ENCODE measurements around the gene FAM20C. TPM values are rescaled to one million over a fixed set of nuclear protein-coding genes. Genes with fewer than 3 reads are reported as not detected.

The FAM20C gene
- polyA plus RNA-seq, 1 experiment: 32.5 TPM

- no peak for TF ChIP-seq CTCF (IDR thresholded peaks at IDR 0.05; ENCODE audit: insufficient read depth, low read depth, low read length)
- H3K27me3 ChIP-seq (ENCODE audit: control insufficient read depth, insufficient read depth, low read length): no peaks in the 10 kb centered on the region
- H3K36me3 ChIP-seq (ENCODE audit: control insufficient read depth, insufficient read depth, low read length): peaks cover 1% of the 10 kb centered on the region; the same call in 1 of the 2 replicates
- DNase-seq (ENCODE audit: low read depth): no peak
- ChIA-PET CTCF (no interaction called here), POLR2A (no interaction called here)
- H3K4me3 ChIP-seq (ENCODE audit: low read depth, low read length): no peak overlapping the region
Observed at GRCh38 chr7:190196-190595, 2.2 kb upstream of the FAM20C start.

- Histone ChIP-seq H3K27me3 (ENCODE audit: control insufficient read depth, insufficient read depth, low read length) (no peaks in the 10 kb centered on the region), H3K36me3 (ENCODE audit: control insufficient read depth, insufficient read depth, low read length) (peaks cover 11% of the 10 kb centered on the region), H3K4me3 (ENCODE audit: low read depth, low read length) (peak overlapping the region; percentile 70)
- CTCF ChIA-PET: interaction anchor here (0.8 to 1.7 kb wide), 5 partner anchors 12 to 131 kb away, joined by 3 to 8 read pairs (median 5); no protein-coding TSS in a partner anchor
- TF ChIP-seq CTCF (IDR thresholded peaks at IDR 0.05; ENCODE audit: insufficient read depth, low read depth, low read length): no peak
- POLR2A ChIA-PET: interaction anchor here (1.0 kb wide), 1 partner anchor 42 kb away, joined by 4 read pairs; no protein-coding TSS in a partner anchor
- DNase-seq (ENCODE audit: low read depth): peak; percentile 43
Observed at GRCh38 chr7:191105-191980, 1.0 kb upstream of the FAM20C start.

- CTCF ChIA-PET: interaction anchor here (1.1 to 2.5 kb wide), 6 partner anchors 14 to 147 kb away, joined by 3 to 12 read pairs (median 4); no protein-coding TSS in a partner anchor
- DNase-seq (ENCODE audit: low read depth): no peak
- H3K27me3 ChIP-seq (ENCODE audit: control insufficient read depth, insufficient read depth, low read length): no peaks in the 10 kb centered on the region
- H3K4me3 ChIP-seq (ENCODE audit: low read depth, low read length): peak overlapping the region; percentile 70
- peaks cover 26% of the 10 kb centered on the region for H3K36me3 ChIP-seq (ENCODE audit: control insufficient read depth, insufficient read depth, low read length)
- TF ChIP-seq CTCF (IDR thresholded peaks at IDR 0.05; ENCODE audit: insufficient read depth, low read depth, low read length): no peak
- POLR2A ChIA-PET: no interaction called here
Observed at GRCh38 chr7:192701-193480, 520 bp downstream of the FAM20C start.

DNA sequence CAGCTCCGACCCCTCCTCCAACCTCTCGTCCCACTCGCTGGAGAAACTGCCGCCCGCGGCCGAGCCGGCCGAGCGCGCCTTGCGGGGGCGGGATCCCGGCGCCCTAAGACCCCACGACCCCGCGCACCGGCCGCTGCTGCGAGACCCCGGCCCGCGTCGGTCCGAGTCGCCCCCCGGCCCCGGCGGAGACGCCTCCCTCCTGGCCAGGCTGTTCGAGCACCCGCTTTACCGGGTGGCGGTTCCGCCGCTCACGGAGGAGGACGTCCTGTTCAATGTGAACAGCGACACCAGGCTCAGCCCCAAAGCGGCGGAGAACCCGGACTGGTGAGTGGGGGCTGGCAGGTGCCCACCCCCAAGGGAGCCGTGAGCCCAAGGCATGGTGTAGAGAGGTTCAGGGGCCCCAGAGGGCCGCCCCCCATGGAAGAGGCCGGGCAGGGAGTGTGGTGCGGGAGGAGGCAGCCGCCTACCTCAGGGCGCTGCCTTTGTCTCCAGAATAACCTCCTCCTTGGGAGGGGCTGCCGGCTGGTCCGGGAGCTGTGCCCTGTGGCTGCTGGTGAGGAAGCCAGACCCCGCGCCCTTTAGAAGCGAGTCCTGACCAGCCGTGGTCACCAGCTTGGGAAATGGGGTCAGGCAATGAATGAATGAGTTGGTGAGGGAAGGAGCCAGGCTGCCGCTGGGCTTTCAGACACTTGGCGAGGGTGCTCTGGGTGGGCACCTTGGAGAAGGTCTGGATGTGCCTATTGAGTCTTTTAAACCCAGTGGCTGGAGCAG is 1.3 kb downstream of the FAM20C start:
- CTCF ChIA-PET: interaction anchor here (1.3 to 2.5 kb wide), 2 partner anchors 131 to 148 kb away, joined by 3 to 12 read pairs; no protein-coding TSS in a partner anchor
- Histone ChIP-seq H3K27me3 (ENCODE audit: control insufficient read depth, insufficient read depth, low read length) (no peaks in the 10 kb centered on the region), H3K4me3 (ENCODE audit: low read depth, low read length) (peak overlapping the region; percentile 70), H3K36me3 (ENCODE audit: control insufficient read depth, insufficient read depth, low read length) (peaks cover 33% of the 10 kb centered on the region)
- POLR2A ChIA-PET: no interaction called here
- TF ChIP-seq CTCF (IDR thresholded peaks at IDR 0.05; ENCODE audit: insufficient read depth, low read depth, low read length): no peak
- DNase-seq (ENCODE audit: low read depth): no peak

All from BJ (cell line).